Ovary (tissue), 9 donors: ENCODE data around the gene CAMK2N1. TPM values are rescaled to one million over a fixed set of nuclear protein-coding genes. Genes with fewer than 3 reads are reported as not detected.
A peak's percentile ranks its signal among the peaks of the same experiment; 100 is the strongest.

ENCODE experiments used
- DNase-seq, 5 donors: peaks; one replicate each; pipeline ENCODE4 v3.0.0-alpha.2; 2019 to 2020
- H3K27ac ChIP-seq, 2 donors: fragments of 200-600 bp; one replicate each; pipeline versions ENCODE4 v1.5.1 to v1.8.0; 2019 to 2022
- H3K27me3 ChIP-seq: fragments of 200-600 bp; one replicate; pipeline ENCODE4 v1.8.0; 2022
- H3K36me3 ChIP-seq: fragments of 200-600 bp; sonication (generic); one replicate; pipeline ENCODE4 v1.5.1; 2019
- H3K4me1 ChIP-seq: one replicate; pipeline ENCODE4 v1.8.1; 2013; ENCODE audit warnings: mild to moderate bottlenecking, moderate library complexity; ENCODE audit not compliant: insufficient read depth
- H3K4me3 ChIP-seq: fragments of 200-600 bp; sonication (generic); one replicate; pipeline ENCODE4 v1.5.1; 2017
- H3K9me3 ChIP-seq, 2 donors: fragments of 200-600 bp in 1 of 2; sonication (generic) in 1 of 2; one replicate each; pipeline versions ENCODE4 v1.5.1 to v1.8.1; 2013 to 2019; ENCODE audit warnings: mild to moderate bottlenecking in 1 of 2, moderate library complexity in 1 of 2
- CTCF ChIP-seq, 3 donors: fragments of 450-650 bp in 2 of 3; fragments of 200-600 bp in 1 of 3; IDR thresholded peaks; one replicate each; pipeline versions ENCODE4 v1.5.1 to v1.8.0; 2016 to 2022; ENCODE audit warnings: antibody characterized with exemption in 3 of 3, mild to moderate bottlenecking in 1 of 3
- EP300 ChIP-seq: sonication (generic); formaldehyde crosslinking; IDR thresholded peaks from one replicate; pipeline ENCODE4 v1.6.1; 2017; ENCODE audit warnings: antibody characterized with exemption
- POLR2A ChIP-seq: fragments of 450-650 bp; IDR thresholded peaks from one replicate; pipeline ENCODE4 v1.6.1; 2017; ENCODE audit warnings: antibody characterized with exemption, mild to moderate bottlenecking, moderate library complexity
- WGBS, 3 donors: extraction: QIAGEN DNeasy Blood & Tissue Kit in 1 of 3; methylation state at CpG; one replicate each; pipeline versions ENCODE4 v1.1.5 to v1.1.7; 2013 to 2017; 5-methylcytosine and 5-hydroxymethylcytosine counted together
- intact Hi-C, 4 donors: fragments of 100-400 bp; cut with DNase I; formaldehyde crosslinking; loops; one replicate each; pipeline versions ENCODE4 v1.11.0 to v1.15.1; 2022 to 2023
- polyA plus RNA-seq, 2 donors: library from polyadenylated mRNA; stranded (reverse); fragments of 200-250 nt in 1 of 2; fragments of 350-450 nt in 1 of 2; fragmentation: Illumina TruSeq in 1 of 2; extraction: RNeasy Lipid Tissue Mini Kit (QIAGEN cat#74804) in 1 of 2; gene quantifications; one replicate each; pipeline ENCODE4 v1.2.3, GENCODE V29; 2013 to 2014
- total RNA-seq, 7 donors: library from RNA; depleted of rRNA in 2 of 7; stranded (reverse); fragments of >200 nt in 2 of 7; fragmentation: NEBNext Ultra II Directional in 3 of 7; extraction: Animal tissue kit (Norgen Biotek cat#: 25700) in 3 of 7; gene quantifications; one replicate each; pipeline versions ENCODE4 v1.1.0 to v1.2.4, GENCODE V29; 2016 to 2023
- donor health status: DM: no; HTN: no; CAD: no; lungs with moderate emphysema.
- donor health status: DM: no; HTN: no; CAD: no.
- donor health status: Bipolar disorder and iron deficiency.
- donor health status: DM: yes; HTN: yes; CAD: no.
- donor health status: DM: no; HTN: no; CAD: no.
- donor health status: DM: yes; HTN: yes; CAD: no.

Gene CAMK2N1
- total and polyA plus RNA-seq, 9 donors = 11.3 to 95.9 (median 35.2) TPM

GRCh38 chr1:20474333-20474975 lies 11.6 kb downstream of the CAMK2N1 start:
- TF ChIP-seq POLR2A = no peak
- TF ChIP-seq CTCF (IDR thresholded peaks at IDR 0.05) = no peak
- no peak for TF ChIP-seq EP300
- no peak overlapping the region for H3K4me3 ChIP-seq
- 59 to 81% (median 77%) methylated on average over 2 of the region's 2 CpGs for WGBS, 3 donors
- no peaks in the 10 kb centered on the region for H3K27me3 ChIP-seq
- peaks cover 16% of the 10 kb centered on the region for H3K4me1 ChIP-seq
- no peaks in the 10 kb centered on the region for H3K9me3 ChIP-seq
- no peak for DNase-seq
- H3K27ac ChIP-seq = no peak overlapping the region
- intact Hi-C loops = loop anchor here in 1 of 4 donors (10.0 kb wide), 1 partner anchor 270 kb away; no protein-coding TSS in a partner anchor
- no peaks in the 10 kb centered on the region for H3K36me3 ChIP-seq

DNA sequence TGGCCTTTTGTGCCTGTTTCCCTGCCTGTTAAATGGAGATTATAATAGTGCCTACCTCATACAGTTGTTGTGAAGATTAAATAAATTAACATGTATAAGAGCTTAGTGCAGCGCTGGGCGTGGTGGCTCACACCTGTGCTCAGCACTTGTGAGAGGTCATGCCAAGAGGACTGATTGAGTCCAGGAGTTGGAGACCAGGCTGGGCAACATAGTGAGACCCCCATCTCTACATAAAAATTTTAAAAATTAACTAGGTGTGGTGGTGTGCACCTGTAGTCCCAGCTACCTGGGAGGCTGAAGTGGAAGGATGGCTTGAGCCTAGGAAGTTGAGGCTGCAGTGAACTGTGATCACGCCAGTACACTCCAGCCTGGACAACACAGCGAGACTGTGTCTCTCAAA lies 12.1 kb downstream of the CAMK2N1 start:
- no peaks in the 10 kb centered on the region for H3K36me3 ChIP-seq
- no peak overlapping the region for H3K4me3 ChIP-seq
- H3K4me1 ChIP-seq = peaks cover 16% of the 10 kb centered on the region
- H3K27ac ChIP-seq = no peak overlapping the region
- DNase-seq = no peak
- 93 to 96% (median 94%) methylated on average over 4 of the region's 4 CpGs for WGBS, 3 donors
- intact Hi-C loops = loop anchor here in 1 of 4 donors (10.0 kb wide), 1 partner anchor 269 kb away; no protein-coding TSS in a partner anchor
- no peaks in the 10 kb centered on the region for H3K27me3 ChIP-seq
- H3K9me3 ChIP-seq = no peaks in the 10 kb centered on the region
- TF ChIP-seq CTCF (IDR thresholded peaks at IDR 0.05) (no peak), POLR2A (no peak), EP300 (no peak)

GRCh38 chr1:20472860-20473711 lies 12.9 kb downstream of the CAMK2N1 start:
- no peak for TF ChIP-seq EP300
- TF ChIP-seq CTCF (IDR thresholded peaks at IDR 0.05) = no peak
- TF ChIP-seq POLR2A = no peak
- Histone ChIP-seq H3K4me1 (peaks cover 13% of the 10 kb centered on the region), H3K9me3 (no peaks in the 10 kb centered on the region), H3K27ac (no peak overlapping the region), H3K36me3 (no peaks in the 10 kb centered on the region), H3K27me3 (no peaks in the 10 kb centered on the region), H3K4me3 (no peak overlapping the region)
- intact Hi-C loops = loop anchor here in 1 of 4 donors (10.0 kb wide), 1 partner anchor 268 kb away; no protein-coding TSS in a partner anchor
- peak; percentile 76 to 88 (median 84) for DNase-seq
- 29 to 32% (median 30%) methylated on average over 28 of the region's 28 CpGs for WGBS, 3 donors

DNA sequence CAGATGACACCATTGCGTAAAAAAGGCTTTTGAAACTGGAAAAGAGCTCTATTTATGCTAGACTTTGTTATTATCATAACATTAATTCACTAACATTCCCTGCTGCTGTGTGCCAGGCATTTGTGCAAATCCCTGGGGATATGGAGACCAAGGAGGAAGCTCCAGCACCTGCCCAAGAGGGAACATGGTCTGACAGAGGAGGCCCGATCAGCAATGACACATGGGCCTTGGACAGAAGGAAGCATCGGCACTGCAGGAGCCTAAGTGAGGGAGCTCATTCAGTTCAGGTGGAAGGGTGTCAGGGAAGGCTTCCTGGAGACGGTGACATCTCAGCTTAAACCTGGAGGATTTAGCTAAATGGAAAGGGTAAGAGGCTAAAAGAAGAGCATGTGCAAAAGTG lies 13.9 kb downstream of the CAMK2N1 start:
- DNase-seq = no peak
- Histone ChIP-seq H3K4me3 (no peak overlapping the region), H3K27ac (no peak overlapping the region), H3K9me3 (no peaks in the 10 kb centered on the region), H3K36me3 (no peaks in the 10 kb centered on the region), H3K27me3 (no peaks in the 10 kb centered on the region), H3K4me1 (peaks cover 9% of the 10 kb centered on the region)
- intact Hi-C loops = loop anchor here in 1 of 4 donors (10.0 kb wide), 1 partner anchor 267 kb away; no protein-coding TSS in a partner anchor
- TF ChIP-seq CTCF (IDR thresholded peaks at IDR 0.05) (no peak), EP300 (no peak), POLR2A (no peak)
- WGBS, 3 donors = 91 to 95% (median 93%) methylated on average over 4 of the region's 4 CpGs
